Measurements from ENCODE around the gene NPC1. TPM values are rescaled to one million over a fixed set of nuclear protein-coding genes. Genes with fewer than 3 reads are reported as not detected.

The NPC1 gene
- total RNA-seq, 4 donors from 2014 or later, result 48.0 to 81.8 (median 58.8) TPM

GRCh38 chr18:23573020-23573419, 13.3 kb downstream of the NPC1 start:
- TF ChIP-seq CTCF (IDR thresholded peaks at IDR 0.05; ENCODE audit: low read depth), result no peak

- no peak for TF ChIP-seq CTCF (IDR thresholded peaks at IDR 0.05; ENCODE audit: low read depth)
These were observed 13.7 kb downstream of the NPC1 start for GRCh38 chr18:23572570-23572969.

- no peak for TF ChIP-seq CTCF (IDR thresholded peaks at IDR 0.05; ENCODE audit: low read depth)
These were observed 14.3 kb downstream of the NPC1 start for GRCh38 chr18:23572012-23572411.

- TF ChIP-seq CTCF (IDR thresholded peaks at IDR 0.05; ENCODE audit: low read depth), result no peak
These were observed 15.3 kb downstream of the NPC1 start for GRCh38 chr18:23570912-23571504.

- TF ChIP-seq CTCF (IDR thresholded peaks at IDR 0.05; ENCODE audit: low read depth), result no peak
These were observed 16.8 kb downstream of the NPC1 start for GRCh38 chr18:23569299-23570063.

- TF ChIP-seq CTCF (IDR thresholded peaks at IDR 0.05; ENCODE audit: low read depth), result no peak
These were observed 17.8 kb downstream of the NPC1 start for GRCh38 chr18:23568281-23569138.

- no peak for TF ChIP-seq CTCF (IDR thresholded peaks at IDR 0.05; ENCODE audit: low read depth)
These were observed 18.6 kb downstream of the NPC1 start for GRCh38 chr18:23567671-23568070.

All from subcutaneous adipose tissue (tissue), 4 donors.